ENCODE measurements around the gene MRM3.

DNA sequence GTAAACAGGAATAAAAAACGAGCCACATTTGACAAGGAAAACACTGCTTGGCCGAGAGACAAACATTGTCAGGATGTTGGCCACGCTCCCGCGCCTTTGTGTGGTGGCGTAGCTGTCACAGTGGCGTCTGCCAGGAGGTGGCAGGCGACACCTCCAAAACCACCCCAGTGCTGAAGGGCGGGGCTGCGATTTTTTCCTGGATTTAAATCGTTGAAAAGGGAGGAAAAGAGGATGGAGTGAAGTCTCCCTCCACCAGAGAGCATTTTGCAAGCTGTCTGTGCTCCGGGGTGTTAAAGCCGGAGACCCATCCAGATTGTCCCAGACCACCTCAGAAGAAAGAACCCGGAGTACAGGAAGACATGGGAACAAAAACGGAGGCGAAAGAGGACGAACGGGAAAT, 12.7 kb downstream of the MRM3 start:
- TF ChIP-seq POLR2A (IDR thresholded peaks at IDR 0.05): no peak
- TF ChIP-seq, protein P1, sequence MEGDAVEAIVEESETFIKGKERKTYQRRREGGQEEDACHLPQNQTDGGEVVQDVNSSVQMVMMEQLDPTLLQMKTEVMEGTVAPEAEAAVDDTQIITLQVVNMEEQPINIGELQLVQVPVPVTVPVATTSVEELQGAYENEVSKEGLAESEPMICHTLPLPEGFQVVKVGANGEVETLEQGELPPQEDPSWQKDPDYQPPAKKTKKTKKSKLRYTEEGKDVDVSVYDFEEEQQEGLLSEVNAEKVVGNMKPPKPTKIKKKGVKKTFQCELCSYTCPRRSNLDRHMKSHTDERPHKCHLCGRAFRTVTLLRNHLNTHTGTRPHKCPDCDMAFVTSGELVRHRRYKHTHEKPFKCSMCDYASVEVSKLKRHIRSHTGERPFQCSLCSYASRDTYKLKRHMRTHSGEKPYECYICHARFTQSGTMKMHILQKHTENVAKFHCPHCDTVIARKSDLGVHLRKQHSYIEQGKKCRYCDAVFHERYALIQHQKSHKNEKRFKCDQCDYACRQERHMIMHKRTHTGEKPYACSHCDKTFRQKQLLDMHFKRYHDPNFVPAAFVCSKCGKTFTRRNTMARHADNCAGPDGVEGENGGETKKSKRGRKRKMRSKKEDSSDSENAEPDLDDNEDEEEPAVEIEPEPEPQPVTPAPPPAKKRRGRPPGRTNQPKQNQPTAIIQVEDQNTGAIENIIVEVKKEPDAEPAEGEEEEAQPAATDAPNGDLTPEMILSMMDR (IDR thresholded peaks at IDR 0.05): peak; percentile 72 to 94 (median 92)
- peak; percentile 68 to 89 (median 77) for TF ChIP-seq POLR2AphosphoS5 (IDR thresholded peaks at IDR 0.05)
